Measurements from ENCODE around the gene PHF19. TPM values are rescaled to one million over a fixed set of nuclear protein-coding genes. Genes with fewer than 3 reads are reported as not detected.

Gene PHF19
- total and polyA plus RNA-seq, 10 of the 15 experiments (the other 5 are each of a cell fraction or from before 2014, with no cell fraction given) = 26.0 to 133 (median 87.7) TPM

GRCh38 chr9:120869726-120870125 is 7.3 kb downstream of the PHF19 start:
- peaks cover 24 to 37% of the 10 kb centered on the region in 2 experiments for H3K36me3 ChIP-seq (ENCODE audit: control insufficient read depth in 2 of 2, insufficient read depth in 2 of 2, low read length in 1 of 2)
- H2AFZ ChIP-seq (ENCODE audit: control insufficient read depth, low read depth, low read length) = no peak overlapping the region
- no peak overlapping the region for H3K4me3 ChIP-seq
- ATAC-seq = no peak
- POLR2A ChIA-PET = interaction anchor here (0.7 to 1.7 kb wide), 9 partner anchors 9 to 65 kb away, joined by 3 to 6 read pairs (median 3); partner anchors contain the start of gene TRAF1
- H3K4me2 ChIP-seq (ENCODE audit: control insufficient read depth, insufficient read depth) = peak overlapping the region; percentile 94
- no peak overlapping the region for H3K9ac ChIP-seq (ENCODE audit: control insufficient read depth, insufficient read depth, low read length)
- SMC1A ChIA-PET (ENCODE audit: uncharacterized antibody, unreplicated experiment) = interaction anchor here (0.7 to 4.6 kb wide), 15 partner anchors 17 to 190 kb away, joined by 3 to 57 read pairs (median 5); no protein-coding TSS in a partner anchor
- no peaks in the 10 kb centered on the region for H4K20me1 ChIP-seq (ENCODE audit: control insufficient read depth, insufficient read depth)
- peaks cover 11% of the 10 kb centered on the region for H3K4me1 ChIP-seq (ENCODE audit: control insufficient read depth, insufficient read depth, low read length)
- H3K79me2 ChIP-seq (ENCODE audit: control insufficient read depth, insufficient read depth, low read length) = peaks cover 3% of the 10 kb centered on the region
- RAD21 ChIA-PET (ENCODE audit: unreplicated experiment) = interaction anchor here (0.8 to 3.7 kb wide), 11 partner anchors 27 to 190 kb away, joined by 3 to 34 read pairs (median 5); partner anchors contain the start of gene TRAF1
- WGBS (ENCODE audit: insufficient coverage, insufficient replicate concordance, low lambda C conversion rate, missing lambda C conversion rate) = 93% methylated on average over 10 of the region's 10 CpGs
- no peaks in the 10 kb centered on the region for H3K27me3 ChIP-seq (replicated peaks in 1 of 2; ENCODE audit: control insufficient read depth in 2 of 2, insufficient read depth in 2 of 2, low read length in 1 of 2)
- H3K9me3 ChIP-seq (replicated peaks; ENCODE audit: control insufficient read depth, insufficient read depth, low read length) = no peaks in the 10 kb centered on the region
- TF ChIP-seq, protein P1, sequence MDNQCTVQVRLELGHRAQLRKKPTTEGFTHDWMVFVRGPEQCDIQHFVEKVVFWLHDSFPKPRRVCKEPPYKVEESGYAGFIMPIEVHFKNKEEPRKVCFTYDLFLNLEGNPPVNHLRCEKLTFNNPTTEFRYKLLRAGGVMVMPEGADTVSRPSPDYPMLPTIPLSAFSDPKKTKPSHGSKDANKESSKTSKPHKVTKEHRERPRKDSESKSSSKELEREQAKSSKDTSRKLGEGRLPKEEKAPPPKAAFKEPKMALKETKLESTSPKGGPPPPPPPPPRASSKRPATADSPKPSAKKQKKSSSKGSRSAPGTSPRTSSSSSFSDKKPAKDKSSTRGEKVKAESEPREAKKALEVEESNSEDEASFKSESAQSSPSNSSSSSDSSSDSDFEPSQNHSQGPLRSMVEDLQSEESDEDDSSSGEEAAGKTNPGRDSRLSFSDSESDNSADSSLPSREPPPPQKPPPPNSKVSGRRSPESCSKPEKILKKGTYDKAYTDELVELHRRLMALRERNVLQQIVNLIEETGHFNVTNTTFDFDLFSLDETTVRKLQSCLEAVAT (IDR thresholded peaks at IDR 0.05) = peak; percentile 82
- no peak for TF ChIP-seq BCL3 (IDR thresholded peaks at IDR 0.05; ENCODE audit: borderline replicate concordance, insufficient read depth, low read depth, low read length, poor library complexity, severe bottlenecking)
- no peak for TF ChIP-seq PAX5 (IDR thresholded peaks at IDR 0.05; ENCODE audit: borderline replicate concordance, low read depth, low read length)
- H3K27ac ChIP-seq (ENCODE audit: control insufficient read depth, insufficient read depth) = no peak overlapping the region
- FAIRE-seq = no peak
- CTCF ChIA-PET = interaction anchor here (0.5 to 6.0 kb wide), 23 partner anchors 9 to 408 kb away, joined by 3 to 70 read pairs (median 6); partner anchors contain the start of gene TRAF1
- intact Hi-C loops (cut with micrococcal nuclease; ENCODE audit: unreplicated experiment) (loop anchor here (2.0 kb wide), 2 partner anchors 27 to 67 kb away; partner anchors contain the start of gene PSMD5), in situ Hi-C loops (cut with MboI) (loop anchor here (5.0 kb wide), 1 partner anchor 68 kb away; no protein-coding TSS in a partner anchor)
- BruUV-seq (replicated peaks) = no TSS peak
- DNase-seq (ENCODE audit: low read depth, low spot score) = no peak

All from GM12878 (cell line).